Posterior cingulate gyrus (tissue), 11 donors: Measurements from ENCODE around the gene CD79B.
"Not testable (repeated sequence)": the region's sequence is repeated elsewhere in the genome, so short reads cannot be mapped to it uniquely, and the experiment has no call there.

ENCODE experiments used
- DNase-seq, 10 donors: peaks; one replicate each; pipeline versions ENCODE4 v3.0.0 to v3.0.0-alpha.2; 2020 to 2021; ENCODE audit warnings: mixed read lengths in 3 of 10
- intact Hi-C: fragments of 100-400 bp; cut with DNase I; formaldehyde crosslinking; loops from one replicate; pipeline ENCODE4 v1.15.1; 2023

Gene CD79B

DNA sequence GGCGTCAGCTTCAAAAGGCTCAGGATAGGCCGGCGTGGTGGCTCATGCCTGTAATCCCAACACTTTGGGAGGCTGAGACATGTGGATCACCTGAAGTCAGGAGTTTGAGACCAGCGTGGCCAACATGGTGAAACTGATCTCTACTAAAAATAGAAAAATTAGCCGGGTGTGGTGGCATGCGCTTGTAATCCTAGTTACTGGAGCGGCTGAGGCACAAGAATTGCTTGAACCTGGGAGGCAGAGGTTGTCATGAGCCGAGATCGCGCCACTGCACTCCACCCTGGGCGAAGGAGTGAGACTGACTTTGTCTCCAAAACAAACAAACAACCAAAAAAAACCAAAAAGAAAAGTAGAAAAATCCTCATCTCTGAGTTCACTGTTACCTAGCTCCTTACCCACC lies 47.0 kb downstream of the CD79B start:
- intact Hi-C loops = not testable (repeated sequence)
- peak in 1 of 10 donors; percentile 46 for DNase-seq

GRCh38 chr17:63882626-63883126 lies 49.5 kb downstream of the CD79B start:
- intact Hi-C loops = not testable (repeated sequence)

GRCh38 chr17:63881935-63882601 lies 50.1 kb downstream of the CD79B start, which contains the start of gene GH2:
Gene GH2 (minus strand): TSS chr17:63881944. CDS start chr17:63881801, 143 bp downstream.
- intact Hi-C loops = no loop called here
- DNase-seq = peak in 4 of 10 donors; percentile 19 to 74 (median 21)

More at GRCh38 chr17:63882626-63883126, 49.5 kb downstream of the CD79B start:
- not testable (repeated sequence) for DNase-seq

- DNase-seq, intact Hi-C loops: not testable (repeated sequence)
Measured at GRCh38 chr17:63881337-63881736, 50.8 kb downstream of the CD79B start.

DNA sequence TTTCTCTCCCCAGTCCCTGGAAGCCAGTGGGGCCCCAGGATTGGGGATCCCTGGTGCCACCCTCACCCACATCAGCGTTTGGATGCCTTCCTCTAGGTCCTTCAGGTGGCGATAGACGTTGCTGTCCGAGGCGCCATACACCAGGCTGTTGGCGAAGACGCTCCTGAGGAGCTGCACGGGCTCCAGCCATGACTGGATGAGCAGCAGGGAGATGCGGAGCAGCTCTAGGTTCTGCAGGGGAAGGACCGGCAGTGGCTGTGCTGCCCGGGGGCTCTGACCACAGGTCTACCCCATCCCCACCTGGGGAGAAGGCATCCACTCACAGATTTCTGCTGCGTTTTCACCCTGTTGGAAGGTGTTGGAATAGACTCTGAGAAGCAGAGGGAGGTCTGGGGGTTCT lies 51.4 kb downstream of the CD79B start:
- intact Hi-C loops = no loop called here
- DNase-seq = peak in 1 of 10 donors; percentile 52
